H1 (cell line): Measurements from ENCODE around the gene KBTBD13.

Experiments
- CEBPB ChIP-seq: IDR thresholded peaks from 2 replicates; pipeline ENCODE4 v1.6.1; 2012; ENCODE audit warnings: low read depth, low read length
- CREB1 ChIP-seq: IDR thresholded peaks from 2 replicates; pipeline ENCODE4 v1.6.1; 2012; ENCODE audit warnings: inconsistent platforms
- CTCF ChIP-seq, 3 experiments: IDR thresholded peaks; 1 replicate in 2 of 3; 2 replicates in 1 of 3; pipeline versions ENCODE4 v1.5.1 to v1.6.1; 2011; ENCODE audit warnings: low read length in 3 of 3, mild to moderate bottlenecking in 3 of 3, inconsistent platforms in 2 of 3, low read depth in 1 of 3, moderate library complexity in 1 of 3; ENCODE audit not compliant: insufficient read depth in 1 of 3; ENCODE audit errors: control extremely low read depth in 1 of 3
- EZH2 ChIP-seq: fragments of 200-600 bp; sonication (generic); IDR thresholded peaks from 2 replicates; pipeline ENCODE4 v1.7.1; 2012; ENCODE audit warnings: low read depth, mild to moderate bottlenecking, moderate library complexity, low read length, inconsistent platforms; ENCODE audit not compliant: severe bottlenecking
- NANOG ChIP-seq: IDR thresholded peaks from 2 replicates; pipeline ENCODE4 v1.6.1; 2011; ENCODE audit warnings: low read length, low read depth, mild to moderate bottlenecking, inconsistent platforms; ENCODE audit not compliant: insufficient read depth, poor library complexity, severe bottlenecking
- POLR2AphosphoS5 ChIP-seq: IDR thresholded peaks from 2 replicates; pipeline ENCODE4 v1.6.1; 2011; ENCODE audit warnings: low read depth, low read length
- SUZ12 ChIP-seq: fragments of 200-600 bp; sonication (generic); IDR thresholded peaks from 2 replicates; pipeline ENCODE4 v1.6.1; 2012; ENCODE audit warnings: mild to moderate bottlenecking, inconsistent platforms, low read length, moderate library complexity, mixed read lengths
- TCF12 ChIP-seq: IDR thresholded peaks from 2 replicates; pipeline ENCODE4 v1.6.1; 2011; ENCODE audit warnings: low read depth, mild to moderate bottlenecking, low read length

- TF ChIP-seq CTCF (IDR thresholded peaks at IDR 0.05; ENCODE audit: control extremely low read depth in 1 of 3, insufficient read depth in 1 of 3, low read depth in 1 of 3, low read length in 3 of 3) (no peak), CREB1 (no peak), EZH2 (no peak), SUZ12 (no peak), TCF12 (no peak), NANOG (no peak), POLR2AphosphoS5 (no peak), CEBPB (no peak)
Observed at GRCh38 chr15:65042776-65043327, 33.7 kb upstream of the KBTBD13 start.
